Cardiac fibroblast (primary cell): ENCODE measurements around the gene GPX5.

Source experiments
- DNase-seq, 2 donors: peaks; one replicate each; pipeline versions ENCODE4 v3.0.0 to v3.0.0-alpha.2; 2010; ENCODE audit warnings: low read depth in 2 of 2
- H3K4me3 ChIP-seq, 2 donors: replicated peaks in 1 of 2; 1 replicate in 1 of 2; 2 replicates in 1 of 2; pipeline ENCODE4 v1.5.1; 2011; ENCODE audit warnings: low read depth in 2 of 2, low read length in 2 of 2, mild to moderate bottlenecking in 2 of 2, moderate library complexity in 1 of 2
- TF ChIP-seq, protein P1 (sequence below): IDR thresholded peaks from one replicate; pipeline ENCODE4 v1.5.1; 2011; ENCODE audit warnings: low read depth, mild to moderate bottlenecking, low read length, inconsistent platforms

Gene GPX5

DNA sequence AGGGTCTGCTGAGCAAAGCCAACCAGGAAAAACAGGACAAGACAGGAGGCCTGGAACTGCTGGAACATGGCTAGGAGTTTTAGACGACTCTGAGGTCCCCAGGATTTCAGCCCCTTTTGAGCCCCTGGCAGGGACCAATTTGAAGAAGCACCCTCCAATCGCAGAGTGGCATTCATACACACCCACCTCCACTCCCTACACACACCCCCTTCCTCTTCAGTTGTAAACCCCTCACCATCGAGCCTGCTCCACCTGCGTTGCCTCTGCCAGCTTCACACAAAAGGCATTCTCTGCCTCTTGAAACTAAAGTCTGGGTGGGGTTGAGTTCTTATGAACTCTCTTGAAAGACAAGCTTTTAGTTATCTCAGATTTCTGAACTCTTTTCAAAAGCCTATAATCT, 10.0 kb upstream of the GPX5 start, which contains the start of gene GPX6:
Gene GPX6, minus strand, starts transcription at position 118 of the 400 bp plus-strand sequence. Its CDS starts 50 bp downstream, at position 68.
- no peak within 1 kb of the TSS for H3K4me3 ChIP-seq
- TF ChIP-seq, protein P1, sequence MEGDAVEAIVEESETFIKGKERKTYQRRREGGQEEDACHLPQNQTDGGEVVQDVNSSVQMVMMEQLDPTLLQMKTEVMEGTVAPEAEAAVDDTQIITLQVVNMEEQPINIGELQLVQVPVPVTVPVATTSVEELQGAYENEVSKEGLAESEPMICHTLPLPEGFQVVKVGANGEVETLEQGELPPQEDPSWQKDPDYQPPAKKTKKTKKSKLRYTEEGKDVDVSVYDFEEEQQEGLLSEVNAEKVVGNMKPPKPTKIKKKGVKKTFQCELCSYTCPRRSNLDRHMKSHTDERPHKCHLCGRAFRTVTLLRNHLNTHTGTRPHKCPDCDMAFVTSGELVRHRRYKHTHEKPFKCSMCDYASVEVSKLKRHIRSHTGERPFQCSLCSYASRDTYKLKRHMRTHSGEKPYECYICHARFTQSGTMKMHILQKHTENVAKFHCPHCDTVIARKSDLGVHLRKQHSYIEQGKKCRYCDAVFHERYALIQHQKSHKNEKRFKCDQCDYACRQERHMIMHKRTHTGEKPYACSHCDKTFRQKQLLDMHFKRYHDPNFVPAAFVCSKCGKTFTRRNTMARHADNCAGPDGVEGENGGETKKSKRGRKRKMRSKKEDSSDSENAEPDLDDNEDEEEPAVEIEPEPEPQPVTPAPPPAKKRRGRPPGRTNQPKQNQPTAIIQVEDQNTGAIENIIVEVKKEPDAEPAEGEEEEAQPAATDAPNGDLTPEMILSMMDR = no peak
- DNase-seq = no peak

DNA sequence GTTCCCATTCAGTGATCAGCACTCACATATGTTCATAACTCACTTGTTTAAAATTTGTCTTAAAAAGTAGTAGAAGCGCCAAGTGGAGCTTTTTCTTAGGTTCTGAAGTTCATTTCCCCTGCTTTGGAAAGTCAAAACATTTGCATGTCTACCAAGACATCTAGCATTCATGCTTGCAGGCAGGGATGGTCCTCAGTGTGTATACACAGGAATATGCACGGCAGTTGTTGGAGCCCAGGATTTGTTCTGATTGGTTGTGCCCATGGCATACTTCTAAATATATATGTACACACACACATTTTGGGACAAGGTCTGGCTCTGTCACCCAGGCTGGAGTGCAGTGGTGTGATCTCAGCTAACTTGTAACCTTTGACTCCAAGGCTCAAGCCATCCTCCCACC, 7.7 kb upstream of the GPX5 start:
- no peak for DNase-seq
- TF ChIP-seq, protein P1 = no peak
- no peak overlapping the region for H3K4me3 ChIP-seq

DNA sequence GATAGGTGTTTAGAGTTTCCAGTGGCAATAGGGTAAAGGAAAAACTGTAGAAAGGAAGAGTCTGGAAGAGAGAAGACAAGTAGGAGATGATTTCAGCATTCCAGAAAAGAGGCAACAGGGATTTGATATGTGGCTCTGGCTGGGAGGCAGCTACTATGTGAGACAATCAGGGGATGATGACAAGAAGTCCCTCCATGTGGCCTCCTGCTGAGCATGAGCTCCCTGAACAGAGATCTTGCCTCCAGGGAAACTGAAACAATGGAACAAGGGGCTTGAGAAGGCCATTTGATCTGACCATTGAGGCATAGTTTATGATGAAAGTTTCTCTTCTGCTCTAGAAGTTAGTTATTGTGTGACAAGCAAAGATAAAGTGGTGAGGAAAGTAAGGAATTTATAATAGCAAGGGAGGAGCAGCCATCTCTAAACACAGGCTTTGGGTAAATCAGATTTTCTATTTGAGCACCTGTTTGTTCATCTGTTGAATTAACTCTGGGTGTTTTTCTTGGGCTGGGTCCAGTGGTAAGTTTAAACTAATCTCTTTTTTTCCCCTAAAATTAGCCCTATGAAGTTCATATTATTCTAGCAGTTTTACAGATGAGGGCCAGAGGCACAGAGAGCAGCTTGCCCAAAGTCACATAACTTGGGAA, 3.0 kb upstream of the GPX5 start:
- H3K4me3 ChIP-seq = no peak overlapping the region
- TF ChIP-seq, protein P1 = no peak
- DNase-seq = no peak

DNA sequence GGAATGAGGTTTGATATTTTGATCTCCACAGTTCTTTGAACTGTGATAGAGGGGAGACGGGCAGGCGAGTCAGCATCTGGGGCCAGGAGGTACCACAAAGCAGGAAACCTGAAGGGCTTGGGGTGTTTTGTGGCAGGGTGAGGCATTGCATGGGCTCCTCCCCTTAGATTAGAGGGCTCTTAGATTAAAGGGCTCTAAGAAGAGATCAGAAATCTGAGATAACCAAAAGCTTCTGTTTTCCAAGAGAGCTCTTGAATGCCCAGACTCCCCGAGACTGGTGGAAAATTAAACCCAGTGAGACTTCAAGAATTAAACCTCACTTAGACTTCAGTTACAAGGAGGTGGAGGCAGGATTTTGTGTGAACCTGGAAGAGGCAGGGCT, 2.4 kb upstream of the GPX5 start:
- no peak for DNase-seq
- TF ChIP-seq, protein P1 = no peak
- H3K4me3 ChIP-seq = no peak overlapping the region

DNA sequence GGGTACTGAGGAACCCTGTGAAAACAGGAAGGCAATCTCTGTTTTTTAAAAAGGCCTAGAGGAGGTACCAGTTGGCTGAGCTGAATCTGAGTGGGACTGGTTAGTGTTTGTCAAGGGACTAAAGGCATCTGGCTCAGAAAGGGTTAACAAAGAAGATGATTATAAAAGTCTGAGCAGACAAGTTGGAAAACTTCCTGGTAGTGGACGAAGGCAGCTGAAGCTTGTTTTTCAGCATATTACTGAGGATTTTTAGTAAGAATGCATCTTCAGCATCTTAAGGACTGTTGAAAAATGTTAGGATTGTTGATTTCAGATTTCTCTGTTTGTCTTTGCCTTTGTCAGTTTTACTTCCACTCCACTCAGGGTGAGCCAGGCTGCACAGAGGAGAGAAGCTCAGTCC, 5.1 kb downstream of the GPX5 start:
- H3K4me3 ChIP-seq = no peak overlapping the region
- TF ChIP-seq, protein P1 = no peak
- no peak for DNase-seq

DNA sequence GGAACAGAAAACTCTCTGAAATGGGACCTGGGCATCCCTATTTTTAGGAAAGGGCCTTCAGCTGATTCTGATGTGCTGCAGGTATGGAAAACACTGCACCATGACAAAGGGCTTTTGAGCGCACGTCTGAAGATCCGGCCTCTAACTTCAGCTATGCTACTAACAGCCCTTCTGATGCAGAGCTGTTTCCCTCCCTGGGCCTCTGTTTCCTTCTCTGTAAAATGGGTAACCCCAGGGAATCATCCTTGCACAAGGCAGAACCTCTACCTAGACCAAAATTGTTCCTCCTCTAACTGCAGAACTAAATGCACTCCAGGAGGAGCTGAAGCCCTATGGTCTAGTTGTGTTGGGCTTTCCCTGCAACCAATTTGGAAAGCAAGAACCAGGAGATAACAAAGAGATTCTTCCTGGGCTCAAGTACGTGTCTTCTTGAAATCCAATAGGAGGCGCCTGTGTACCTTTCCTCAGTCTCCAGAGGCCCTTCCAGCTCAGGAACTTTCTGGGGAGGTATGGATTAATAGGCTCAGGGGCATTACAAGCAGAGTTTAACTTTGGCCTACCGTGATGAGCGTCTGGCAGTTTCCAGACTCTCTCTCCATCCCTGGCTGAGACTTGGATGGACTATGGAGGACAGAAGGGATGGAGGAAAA, 5.9 kb downstream of the GPX5 start:
- TF ChIP-seq, protein P1 = no peak
- no peak overlapping the region for H3K4me3 ChIP-seq
- DNase-seq = no peak
